Panc1 (cell line): ENCODE data around the gene ZC3H7A.

ENCODE experiments used
- POLR2AphosphoS5 ChIP-seq: IDR thresholded peaks from 2 replicates; pipeline ENCODE4 v1.6.1; 2012; ENCODE audit warnings: mild to moderate bottlenecking, low read depth, low read length, moderate library complexity
- SIN3A ChIP-seq: IDR thresholded peaks from 2 replicates; pipeline ENCODE4 v1.6.1; 2012; ENCODE audit warnings: low read depth, mild to moderate bottlenecking, low read length, moderate library complexity, borderline replicate concordance; ENCODE audit not compliant: insufficient read depth
- TF ChIP-seq, protein P1 (sequence below): fragments of 450-650 bp; IDR thresholded peaks from 2 replicates; pipeline ENCODE4 v1.5.1; 2017; ENCODE audit warnings: mild to moderate bottlenecking
- TF ChIP-seq, protein P2 (sequence below), 2 experiments: IDR thresholded peaks; 2 replicates each; pipeline ENCODE4 v1.6.1; 2011 to 2012; ENCODE audit warnings: low read depth in 2 of 2, control low read depth in 1 of 2, low read length in 1 of 2, mild to moderate bottlenecking in 1 of 2, moderate library complexity in 1 of 2; ENCODE audit not compliant: insufficient read depth in 1 of 2

DNA sequence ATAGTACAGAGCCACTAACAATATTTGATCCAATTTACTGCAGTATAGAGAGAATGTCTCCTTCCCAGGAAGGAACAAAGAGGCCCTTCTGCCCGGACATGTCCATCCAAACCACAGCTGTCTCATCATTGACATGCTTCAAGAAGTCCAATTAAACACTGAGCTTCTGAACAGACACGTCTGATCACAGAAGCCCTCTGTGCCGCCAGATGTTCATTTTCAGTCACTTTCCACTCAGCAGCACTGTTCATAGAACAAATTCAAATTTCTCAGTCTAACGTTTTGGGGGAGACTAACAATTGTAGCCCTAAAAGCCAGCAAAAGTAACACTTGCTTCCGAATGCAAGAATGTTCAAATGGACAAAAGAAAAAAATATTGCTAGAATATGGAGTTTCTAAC lies 15.3 kb downstream of the ZC3H7A start:
- TF ChIP-seq, protein P1, sequence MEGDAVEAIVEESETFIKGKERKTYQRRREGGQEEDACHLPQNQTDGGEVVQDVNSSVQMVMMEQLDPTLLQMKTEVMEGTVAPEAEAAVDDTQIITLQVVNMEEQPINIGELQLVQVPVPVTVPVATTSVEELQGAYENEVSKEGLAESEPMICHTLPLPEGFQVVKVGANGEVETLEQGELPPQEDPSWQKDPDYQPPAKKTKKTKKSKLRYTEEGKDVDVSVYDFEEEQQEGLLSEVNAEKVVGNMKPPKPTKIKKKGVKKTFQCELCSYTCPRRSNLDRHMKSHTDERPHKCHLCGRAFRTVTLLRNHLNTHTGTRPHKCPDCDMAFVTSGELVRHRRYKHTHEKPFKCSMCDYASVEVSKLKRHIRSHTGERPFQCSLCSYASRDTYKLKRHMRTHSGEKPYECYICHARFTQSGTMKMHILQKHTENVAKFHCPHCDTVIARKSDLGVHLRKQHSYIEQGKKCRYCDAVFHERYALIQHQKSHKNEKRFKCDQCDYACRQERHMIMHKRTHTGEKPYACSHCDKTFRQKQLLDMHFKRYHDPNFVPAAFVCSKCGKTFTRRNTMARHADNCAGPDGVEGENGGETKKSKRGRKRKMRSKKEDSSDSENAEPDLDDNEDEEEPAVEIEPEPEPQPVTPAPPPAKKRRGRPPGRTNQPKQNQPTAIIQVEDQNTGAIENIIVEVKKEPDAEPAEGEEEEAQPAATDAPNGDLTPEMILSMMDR, result no peak
- TF ChIP-seq POLR2AphosphoS5 (no peak), SIN3A (no peak)
- TF ChIP-seq, protein P2, sequence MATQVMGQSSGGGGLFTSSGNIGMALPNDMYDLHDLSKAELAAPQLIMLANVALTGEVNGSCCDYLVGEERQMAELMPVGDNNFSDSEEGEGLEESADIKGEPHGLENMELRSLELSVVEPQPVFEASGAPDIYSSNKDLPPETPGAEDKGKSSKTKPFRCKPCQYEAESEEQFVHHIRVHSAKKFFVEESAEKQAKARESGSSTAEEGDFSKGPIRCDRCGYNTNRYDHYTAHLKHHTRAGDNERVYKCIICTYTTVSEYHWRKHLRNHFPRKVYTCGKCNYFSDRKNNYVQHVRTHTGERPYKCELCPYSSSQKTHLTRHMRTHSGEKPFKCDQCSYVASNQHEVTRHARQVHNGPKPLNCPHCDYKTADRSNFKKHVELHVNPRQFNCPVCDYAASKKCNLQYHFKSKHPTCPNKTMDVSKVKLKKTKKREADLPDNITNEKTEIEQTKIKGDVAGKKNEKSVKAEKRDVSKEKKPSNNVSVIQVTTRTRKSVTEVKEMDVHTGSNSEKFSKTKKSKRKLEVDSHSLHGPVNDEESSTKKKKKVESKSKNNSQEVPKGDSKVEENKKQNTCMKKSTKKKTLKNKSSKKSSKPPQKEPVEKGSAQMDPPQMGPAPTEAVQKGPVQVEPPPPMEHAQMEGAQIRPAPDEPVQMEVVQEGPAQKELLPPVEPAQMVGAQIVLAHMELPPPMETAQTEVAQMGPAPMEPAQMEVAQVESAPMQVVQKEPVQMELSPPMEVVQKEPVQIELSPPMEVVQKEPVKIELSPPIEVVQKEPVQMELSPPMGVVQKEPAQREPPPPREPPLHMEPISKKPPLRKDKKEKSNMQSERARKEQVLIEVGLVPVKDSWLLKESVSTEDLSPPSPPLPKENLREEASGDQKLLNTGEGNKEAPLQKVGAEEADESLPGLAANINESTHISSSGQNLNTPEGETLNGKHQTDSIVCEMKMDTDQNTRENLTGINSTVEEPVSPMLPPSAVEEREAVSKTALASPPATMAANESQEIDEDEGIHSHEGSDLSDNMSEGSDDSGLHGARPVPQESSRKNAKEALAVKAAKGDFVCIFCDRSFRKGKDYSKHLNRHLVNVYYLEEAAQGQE (IDR thresholded peaks at IDR 0.05; ENCODE audit: insufficient read depth in 1 of 2, low read depth in 2 of 2, low read length in 1 of 2), result no peak
